PC-3 (cell line): Measurements from ENCODE around the gene PKD2L2. TPM values are rescaled to one million over a fixed set of nuclear protein-coding genes. Genes with fewer than 3 reads are reported as not detected.
"Not testable (repeated sequence)": the region's sequence is repeated elsewhere in the genome, so short reads cannot be mapped to it uniquely, and the experiment has no call there.

ENCODE experiments used
- ATAC-seq: fragments of 200-7000 bp; cut with Tn5 transposase; 2 replicates; pipeline ENCODE4 v1.9.1; 2020; ENCODE audit warnings: mild to moderate bottlenecking, moderate library complexity
- BruUV-seq: library from RNA; stranded (reverse); fragments of 400-500 nt; replicated peaks from 2 replicates; lab custom pipeline; 2021; lab: Mats Ljungman, UMichigan
- CTCF ChIA-PET: fragments of 300-600 bp; sonication (Branson Sonifier 250); formaldehyde crosslinking; loops from one replicate; lab custom pipeline; 2022; ENCODE audit warnings: antibody characterized with exemption; lab: Charles Lee
- POLR2A ChIA-PET: fragments of 300-600 bp; sonication (Branson Sonifier 250); formaldehyde crosslinking; loops from one replicate; lab custom pipeline; 2022; ENCODE audit warnings: antibody characterized with exemption; ENCODE audit not compliant: unreplicated experiment; lab: Charles Lee
- DNase-seq: peaks from one replicate; pipeline ENCODE4 v3.0.0-alpha.2; 2015
- H2AFZ ChIP-seq: fragments of 300-600 bp; sonication (generic); 2 replicates; pipeline ENCODE4 v1.6.0; 2016; ENCODE audit warnings: antibody characterized with exemption, low read length
- H3F3A ChIP-seq: fragments of 300-600 bp; sonication (generic); one replicate; pipeline ENCODE4 v1.6.0; 2017; ENCODE audit warnings: antibody characterized with exemption, low read length, control low read depth, mild to moderate bottlenecking; ENCODE audit not compliant: unreplicated experiment
- H3K27ac ChIP-seq: fragments of 300-600 bp; sonication (generic); 2 replicates; pipeline ENCODE4 v1.5.1; 2016; ENCODE audit warnings: mild to moderate bottlenecking, low read length
- H3K27me3 ChIP-seq: fragments of 300-600 bp; sonication (generic); 2 replicates; pipeline ENCODE4 v1.6.1; 2016; ENCODE audit warnings: low read length, mixed read lengths
- H3K36me3 ChIP-seq: fragments of 300-600 bp; sonication (generic); 2 replicates; pipeline ENCODE4 v1.6.1; 2016; ENCODE audit warnings: low read depth, mixed run types, low read length, mixed read lengths
- H3K4me1 ChIP-seq: fragments of 300-600 bp; sonication (generic); 2 replicates; pipeline ENCODE4 v1.5.1; 2016; ENCODE audit warnings: low read length; ENCODE audit not compliant: insufficient read depth
- H3K4me2 ChIP-seq: fragments of 300-600 bp; sonication (generic); 2 replicates; pipeline ENCODE4 v1.6.0; 2016; ENCODE audit warnings: low read length
- H3K4me3 ChIP-seq: fragments of 300-600 bp; sonication (generic); 2 replicates; pipeline ENCODE4 v1.5.1; 2016; ENCODE audit warnings: mild to moderate bottlenecking, low read length, mixed read lengths
- H3K79me2 ChIP-seq: fragments of 300-600 bp; sonication (generic); 2 replicates; pipeline ENCODE4 v1.6.1; 2017; ENCODE audit warnings: low read length, mixed read lengths
- H3K9ac ChIP-seq: fragments of 300-600 bp; sonication (generic); 2 replicates; pipeline ENCODE4 v1.6.0; 2016; ENCODE audit warnings: mild to moderate bottlenecking, low read length
- H3K9me2 ChIP-seq: fragments of 300-600 bp; sonication (generic); replicated peaks from 2 replicates; pipeline ENCODE4 v1.6.1; 2016; ENCODE audit warnings: mixed run types, low read length, mixed read lengths
- H3K9me3 ChIP-seq: fragments of 300-600 bp; sonication (generic); 2 replicates; pipeline ENCODE4 v1.6.1; 2016; ENCODE audit warnings: low read length, mixed read lengths
- H4K20me1 ChIP-seq: fragments of 300-600 bp; sonication (generic); 2 replicates; pipeline ENCODE4 v1.6.1; 2016; ENCODE audit warnings: low read length, mixed read lengths
- EZH2 ChIP-seq: fragments of 300-600 bp; sonication (generic); IDR thresholded peaks from one replicate; pipeline ENCODE4 v1.6.1; 2017; ENCODE audit warnings: antibody characterized with exemption, mild to moderate bottlenecking, low read length; ENCODE audit not compliant: unreplicated experiment
- EZH2phosphoT487 ChIP-seq: fragments of 300-600 bp; sonication (generic); IDR thresholded peaks from 2 replicates; pipeline ENCODE4 v1.6.1; 2018; ENCODE audit warnings: mild to moderate bottlenecking, antibody characterized with exemption, low read length, borderline replicate concordance
- intact Hi-C: fragments of 100-400 bp; cut with micrococcal nuclease; formaldehyde crosslinking; loops from 2 replicates; pipeline ENCODE4 v1.9.0; 2023
- total RNA-seq: library from RNA; depleted of rRNA; stranded (reverse); fragments of >200 nt; gene quantifications from 2 replicates; pipeline ENCODE4 v1.2.3, GENCODE V29; 2014
- TF ChIP-seq, protein P1 (sequence below): fragments of 300-600 bp; sonication (generic); conservative IDR thresholded peaks from 2 replicates; pipeline ENCODE4 v1.5.1; 2017; ENCODE audit warnings: antibody characterized with exemption, low read depth, mild to moderate bottlenecking, low read length

The PKD2L2 gene
- total RNA-seq, 1 experiment from 2014 or later: not detected

DNA sequence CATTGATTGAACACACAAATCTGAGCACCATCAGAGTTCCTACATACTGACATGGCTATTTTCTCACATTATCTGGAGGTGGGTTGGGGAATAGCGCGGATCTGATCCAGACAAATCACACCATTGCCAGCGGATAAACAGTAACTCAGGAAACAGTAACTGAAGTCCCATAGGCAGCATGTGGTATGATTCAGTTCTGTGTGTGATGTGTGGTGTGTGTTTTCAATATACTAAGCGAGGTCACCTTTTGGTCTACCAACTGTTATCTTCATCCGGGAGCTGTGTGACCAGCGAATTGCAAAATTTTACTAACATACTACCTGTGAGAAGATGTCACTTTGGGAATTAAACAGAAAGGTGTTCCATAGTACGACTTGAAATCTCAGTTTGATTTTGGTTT is 50.1 kb downstream of the PKD2L2 start:
- ChIA-PET CTCF (no interaction called here), POLR2A (no interaction called here)
- no TSS peak for BruUV-seq
- Histone ChIP-seq H3K36me3 (peaks cover 31% of the 10 kb centered on the region), H3K4me1 (no peaks in the 10 kb centered on the region), H2AFZ (no peak overlapping the region), H3K9me2 (no peaks in the 10 kb centered on the region), H3F3A (no peaks in the 10 kb centered on the region), H4K20me1 (no peaks in the 10 kb centered on the region), H3K9ac (no peak overlapping the region), H3K4me2 (no peak overlapping the region), H3K27ac (no peak overlapping the region), H3K4me3 (no peak overlapping the region), H3K9me3 (no peaks in the 10 kb centered on the region), H3K27me3 (no peaks in the 10 kb centered on the region), H3K79me2 (no peaks in the 10 kb centered on the region)
- TF ChIP-seq, protein P1, sequence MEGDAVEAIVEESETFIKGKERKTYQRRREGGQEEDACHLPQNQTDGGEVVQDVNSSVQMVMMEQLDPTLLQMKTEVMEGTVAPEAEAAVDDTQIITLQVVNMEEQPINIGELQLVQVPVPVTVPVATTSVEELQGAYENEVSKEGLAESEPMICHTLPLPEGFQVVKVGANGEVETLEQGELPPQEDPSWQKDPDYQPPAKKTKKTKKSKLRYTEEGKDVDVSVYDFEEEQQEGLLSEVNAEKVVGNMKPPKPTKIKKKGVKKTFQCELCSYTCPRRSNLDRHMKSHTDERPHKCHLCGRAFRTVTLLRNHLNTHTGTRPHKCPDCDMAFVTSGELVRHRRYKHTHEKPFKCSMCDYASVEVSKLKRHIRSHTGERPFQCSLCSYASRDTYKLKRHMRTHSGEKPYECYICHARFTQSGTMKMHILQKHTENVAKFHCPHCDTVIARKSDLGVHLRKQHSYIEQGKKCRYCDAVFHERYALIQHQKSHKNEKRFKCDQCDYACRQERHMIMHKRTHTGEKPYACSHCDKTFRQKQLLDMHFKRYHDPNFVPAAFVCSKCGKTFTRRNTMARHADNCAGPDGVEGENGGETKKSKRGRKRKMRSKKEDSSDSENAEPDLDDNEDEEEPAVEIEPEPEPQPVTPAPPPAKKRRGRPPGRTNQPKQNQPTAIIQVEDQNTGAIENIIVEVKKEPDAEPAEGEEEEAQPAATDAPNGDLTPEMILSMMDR: no peak
- no peak for TF ChIP-seq EZH2phosphoT487
- TF ChIP-seq EZH2: no peak
- ATAC-seq: no peak
- intact Hi-C loops: no loop called here
- DNase-seq: no peak

DNA sequence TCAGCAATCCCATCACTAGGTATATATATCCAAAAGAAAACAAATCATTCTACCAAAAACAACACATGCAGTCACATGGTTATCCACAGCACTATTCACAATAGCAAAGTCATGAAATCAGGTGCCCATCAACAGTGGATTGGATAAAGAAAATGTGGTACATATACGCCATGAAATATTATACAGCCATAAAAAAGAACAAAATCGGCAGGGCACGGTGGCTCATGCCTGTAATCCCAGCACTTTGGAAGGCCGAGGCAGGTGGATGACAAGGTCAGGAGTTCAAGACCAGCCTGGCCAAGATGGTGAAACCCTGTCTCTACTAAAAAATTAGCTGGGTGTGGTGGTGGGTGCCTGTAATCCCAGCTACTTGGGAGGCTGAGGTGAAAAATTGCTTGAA is 55.0 kb downstream of the PKD2L2 start:
- H3K27me3 ChIP-seq, ATAC-seq, CTCF ChIA-PET, H3K4me3 ChIP-seq, H3K9ac ChIP-seq, BruUV-seq, intact Hi-C loops, H4K20me1 ChIP-seq, H3K79me2 ChIP-seq, H3F3A ChIP-seq, H3K4me2 ChIP-seq, H2AFZ ChIP-seq, H3K9me2 ChIP-seq, DNase-seq, POLR2A ChIA-PET, H3K27ac ChIP-seq, H3K4me1 ChIP-seq, H3K9me3 ChIP-seq: not testable (repeated sequence)
- peaks cover 44% of the 10 kb centered on the region for H3K36me3 ChIP-seq

DNA sequence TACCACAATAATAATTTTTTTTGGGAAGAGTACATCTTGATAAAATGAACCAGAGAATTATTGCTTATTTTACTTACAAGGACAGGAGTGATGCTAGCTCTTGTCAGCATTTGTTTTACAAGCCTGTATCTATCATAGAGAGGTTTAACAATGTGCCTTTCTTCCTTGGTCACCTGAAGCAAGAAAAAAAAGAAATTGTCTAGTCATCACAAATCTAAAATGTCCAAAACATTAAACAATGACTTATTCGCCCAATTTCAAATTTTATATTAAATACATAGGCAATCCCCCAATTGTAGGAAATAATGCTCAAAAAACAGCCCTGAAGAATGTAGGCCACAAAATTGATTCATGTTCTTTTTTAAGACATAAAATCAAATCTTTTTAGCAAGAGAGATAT is 56.6 kb downstream of the PKD2L2 start:
- no peak overlapping the region for H3K9ac ChIP-seq
- intact Hi-C loops: no loop called here
- POLR2A ChIA-PET: no interaction called here

More for the DNA sequence above, 56.6 kb downstream of the PKD2L2 start:
- no TSS peak for BruUV-seq
- Histone ChIP-seq H3K9me3 (no peaks in the 10 kb centered on the region), H4K20me1 (no peaks in the 10 kb centered on the region), H2AFZ (no peak overlapping the region), H3K79me2 (no peaks in the 10 kb centered on the region), H3K4me1 (no peaks in the 10 kb centered on the region), H3K27ac (no peak overlapping the region), H3K36me3 (peaks cover 35% of the 10 kb centered on the region), H3K27me3 (no peaks in the 10 kb centered on the region), H3K9me2 (no peaks in the 10 kb centered on the region), H3K4me3 (no peak overlapping the region), H3K4me2 (no peak overlapping the region), H3F3A (no peaks in the 10 kb centered on the region)
- DNase-seq: no peak
- no peak for TF ChIP-seq EZH2phosphoT487
- CTCF ChIA-PET: interaction anchor here (0.7 kb wide), 1 partner anchor 18 kb away, joined by 11 read pairs; no protein-coding TSS in a partner anchor
- ATAC-seq: no peak
